Tibial nerve (tissue), 3 donors: ENCODE results near the gene PRR14.

ENCODE experiments used
- CTCF ChIP-seq, 5 experiments: fragments of 200-600 bp in 3 of 5; fragments of 450-650 bp in 2 of 5; sonication (generic) in 3 of 5; IDR thresholded peaks; one replicate each; pipeline ENCODE4 v1.5.1; 2016 to 2019; ENCODE audit warnings: antibody characterized with exemption in 5 of 5, mild to moderate bottlenecking in 3 of 5, moderate library complexity in 2 of 5
- POLR2A ChIP-seq, 2 donors: fragments of 450-650 bp; IDR thresholded peaks; one replicate each; pipeline ENCODE4 v1.6.1; 2017; ENCODE audit warnings: antibody characterized with exemption in 2 of 2, mild to moderate bottlenecking in 2 of 2, moderate library complexity in 2 of 2

GRCh38 chr16:30652718-30653117 is 2.0 kb downstream of the PRR14 start:
- TF ChIP-seq CTCF (IDR thresholded peaks at IDR 0.05), result no peak
- no peak for TF ChIP-seq POLR2A (IDR thresholded peaks at IDR 0.05)
